SK-N-SH (cell line): Measurements from ENCODE around the gene SLC35A2. TPM values are rescaled to one million over a fixed set of nuclear protein-coding genes. Genes with fewer than 3 reads are reported as not detected.

Experiments used
- CTCF ChIA-PET: fragments of 300-600, 350-600 bp; formaldehyde crosslinking; extraction: SDS; loops from one replicate; lab custom pipeline; 2021; lab: Yijun Ruan, JAX
- POLR2A ChIA-PET: fragments of 350-600 bp; sonication (Branson Sonifier 250); formaldehyde crosslinking; extraction: SDS; loops from one replicate; lab custom pipeline; 2020; ENCODE audit warnings: antibody characterized with exemption, inconsistent platforms; lab: Yijun Ruan, JAX
- DNase-seq: peaks from one replicate; pipeline ENCODE4 v3.0.0; 2012
- H2AFZ ChIP-seq: fragments of 200-600 bp; sonication (generic); 2 replicates; pipeline ENCODE4 v1.8.1; 2016; ENCODE audit warnings: antibody characterized with exemption, mild to moderate bottlenecking, low read depth
- H3F3A ChIP-seq: fragments of 200-600 bp; sonication (generic); replicated peaks from 2 replicates; pipeline ENCODE3; 2016; ENCODE audit warnings: antibody characterized with exemption, mild to moderate bottlenecking; ENCODE audit not compliant: insufficient read depth
- H3K27ac ChIP-seq, 2 experiments: fragments of 200-500 bp in 1 of 2; fragments of 200-600 bp in 1 of 2; sonication (Bioruptor generic) in 1 of 2; sonication (generic), shearing (Covaris generic) in 1 of 2; 2 replicates each; pipeline versions ENCODE4 v1.5.1 to v1.6.1; 2014 to 2016; ENCODE audit warnings: low read depth in 2 of 2, inconsistent platforms in 1 of 2, low read length in 1 of 2, mild to moderate bottlenecking in 1 of 2, mixed read lengths in 1 of 2
- H3K27me3 ChIP-seq: fragments of 200-600 bp; sonication (generic), shearing (Covaris generic); 2 replicates; pipeline ENCODE4 v1.6.1; 2016; ENCODE audit warnings: mixed run types; ENCODE audit not compliant: insufficient read depth
- H3K36me3 ChIP-seq, 2 experiments: fragments of 200-500 bp in 1 of 2; fragments of 200-600 bp in 1 of 2; sonication (Bioruptor generic) in 1 of 2; sonication (generic) in 1 of 2; replicated peaks in 1 of 2; 2 replicates each; pipeline versions ENCODE3 to v1.5.1; 2014 to 2016; ENCODE audit warnings: low read length in 1 of 2, mild to moderate bottlenecking in 1 of 2; ENCODE audit not compliant: insufficient read depth in 2 of 2, control insufficient read depth in 1 of 2
- H3K4me1 ChIP-seq, 2 experiments: fragments of 200-500 bp in 1 of 2; fragments of 200-600 bp in 1 of 2; sonication (Bioruptor generic) in 1 of 2; sonication (generic), shearing (Covaris generic) in 1 of 2; 2 replicates each; pipeline versions ENCODE4 v1.5.1 to v1.6.1; 2014 to 2016; ENCODE audit warnings: low read depth in 1 of 2, low read length in 1 of 2, mixed run types in 1 of 2; ENCODE audit not compliant: insufficient read depth in 2 of 2, control insufficient read depth in 1 of 2
- H3K4me2 ChIP-seq: fragments of 200-600 bp; sonication (generic), shearing (Covaris generic); 2 replicates; pipeline ENCODE4 v1.6.1; 2017; ENCODE audit warnings: mixed run types
- H3K4me3 ChIP-seq, 2 experiments: fragments of 200-500 bp in 1 of 2; fragments of 200-600 bp in 1 of 2; sonication (Bioruptor generic) in 1 of 2; sonication (generic), shearing (Covaris generic) in 1 of 2; 2 replicates each; pipeline versions ENCODE4 v1.5.1 to v1.8.1; 2014 to 2016; ENCODE audit warnings: low read depth in 2 of 2, inconsistent platforms in 1 of 2, low read length in 1 of 2, mild to moderate bottlenecking in 1 of 2, mixed read lengths in 1 of 2, moderate library complexity in 1 of 2
- H3K79me2 ChIP-seq: fragments of 200-600 bp; sonication (generic); 2 replicates; pipeline ENCODE4 v1.8.1; 2017; ENCODE audit warnings: mild to moderate bottlenecking; ENCODE audit not compliant: insufficient read depth
- H3K9ac ChIP-seq: fragments of 200-600 bp; sonication (generic); 2 replicates; pipeline ENCODE4 v1.6.1; 2017; ENCODE audit warnings: mixed run types
- H3K9me2 ChIP-seq: fragments of 200-600 bp; sonication (generic); 2 replicates; pipeline ENCODE4 v1.6.1; 2017; ENCODE audit warnings: mixed run types
- H3K9me3 ChIP-seq: fragments of 200-600 bp; sonication (generic); 2 replicates; pipeline ENCODE4 v1.6.1; 2017; ENCODE audit warnings: mixed run types, mild to moderate bottlenecking, moderate library complexity
- H4K20me1 ChIP-seq: fragments of 200-600 bp; sonication (generic); 2 replicates; pipeline ENCODE4 v1.6.1; 2017; ENCODE audit warnings: mild to moderate bottlenecking, mixed run types; ENCODE audit not compliant: insufficient read depth
- ELF1 ChIP-seq: IDR thresholded peaks from 2 replicates; pipeline ENCODE4 v1.4.0; 2012
- EP300 ChIP-seq, 2 experiments: IDR thresholded peaks; 2 replicates each; pipeline versions ENCODE4 v1.4.0 to v1.6.1; 2012; ENCODE audit warnings: borderline replicate concordance in 1 of 2, low read depth in 1 of 2, low read length in 1 of 2
- FOSL2 ChIP-seq: IDR thresholded peaks from 2 replicates; pipeline ENCODE4 v1.4.0; 2012; ENCODE audit warnings: low read depth, mild to moderate bottlenecking, moderate library complexity, borderline replicate concordance
- FOXM1 ChIP-seq: IDR thresholded peaks from 2 replicates; pipeline ENCODE4 v1.4.0; 2012; ENCODE audit warnings: low read depth, mild to moderate bottlenecking
- GATA2 ChIP-seq: sonication (generic); formaldehyde crosslinking; IDR thresholded peaks from 2 replicates; pipeline ENCODE4 v1.5.0; 2020; ENCODE audit warnings: mild to moderate bottlenecking, missing genetic modification reagents
- JUND ChIP-seq: IDR thresholded peaks from 2 replicates; pipeline ENCODE4 v1.4.0; 2012
- MXI1 ChIP-seq: IDR thresholded peaks from 2 replicates; pipeline ENCODE4 v1.6.1; 2012; ENCODE audit warnings: mild to moderate bottlenecking, low read depth, low read length, improper control_type of control experiment
- NFIC ChIP-seq: IDR thresholded peaks from 2 replicates; pipeline ENCODE4 v1.4.0; 2012; ENCODE audit warnings: borderline replicate concordance
- NRF1 ChIP-seq: IDR thresholded peaks from 2 replicates; pipeline ENCODE4 v1.6.1; 2012; ENCODE audit warnings: low read depth, mild to moderate bottlenecking, low read length
- POLR2AphosphoS5 ChIP-seq: IDR thresholded peaks from 2 replicates; pipeline ENCODE4 v1.6.1; 2012; ENCODE audit warnings: low read depth, low read length
- RAD21 ChIP-seq: IDR thresholded peaks from 2 replicates; pipeline ENCODE4 v1.6.1; 2012; ENCODE audit warnings: mild to moderate bottlenecking, low read length
- RCOR1 ChIP-seq: fragments of 150-350 bp; IDR thresholded peaks from 2 replicates; pipeline ENCODE4 v1.6.1; 2017; ENCODE audit warnings: antibody characterized with exemption, low read length
- RFX5 ChIP-seq: IDR thresholded peaks from 2 replicates; pipeline ENCODE4 v1.6.1; 2012; ENCODE audit warnings: mild to moderate bottlenecking, improper control_type of control experiment, low read length
- RXRA ChIP-seq: IDR thresholded peaks from 2 replicates; pipeline ENCODE4 v1.4.0; 2012; ENCODE audit warnings: low read depth, mild to moderate bottlenecking, borderline replicate concordance
- TAF1 ChIP-seq: IDR thresholded peaks from 2 replicates; pipeline ENCODE4 v1.6.1; 2012; ENCODE audit warnings: low read depth, mild to moderate bottlenecking, low read length, moderate library complexity, borderline replicate concordance
- WGBS: methylation state at CpG from one replicate; pipeline ENCODE4 v1.1.6; 2017; ENCODE audit warnings: low lambda C conversion rate; 5-methylcytosine and 5-hydroxymethylcytosine counted together
- polyA plus RNA-seq, 3 experiments: library from polyadenylated mRNA; depleted of rRNA; stranded (reverse); fragments of >200 nt; gene quantifications; 2 replicates each; pipeline ENCODE4 v1.2.3, GENCODE V29; 2012
- TF ChIP-seq, protein P1 (sequence below): IDR thresholded peaks from 2 replicates; pipeline ENCODE4 v1.4.0; 2012; ENCODE audit warnings: low read depth, borderline replicate concordance
- TF ChIP-seq, protein P2 (sequence below): fragments of 150-350 bp; IDR thresholded peaks from 2 replicates; pipeline ENCODE4 v1.6.1; 2017; ENCODE audit warnings: antibody characterized with exemption, low read length, low read depth, borderline replicate concordance

The SLC35A2 gene
- polyA plus RNA-seq, 1 of the 3 experiments (the other 2 are of a cell fraction) = 71.3 TPM

DNA sequence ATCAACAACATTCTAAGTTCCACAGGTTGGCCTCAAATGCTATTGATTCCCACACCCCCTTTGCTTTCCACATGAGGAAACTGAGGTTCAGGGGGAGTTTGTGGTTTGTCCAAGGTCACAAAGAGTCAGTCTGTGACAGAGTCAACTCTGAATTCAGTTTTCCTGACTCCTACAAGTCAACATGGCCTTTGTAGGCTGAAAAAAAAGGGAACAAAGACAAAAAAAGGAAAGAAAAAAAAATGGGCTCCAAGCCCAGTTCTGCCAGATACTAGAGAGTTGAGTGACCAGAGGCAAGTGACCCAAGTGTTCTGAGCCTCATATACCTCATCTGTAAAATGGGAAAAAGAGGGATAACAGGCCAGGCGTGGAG, 23.8 kb upstream of the SLC35A2 start:
- peaks cover 41% of the 10 kb centered on the region for H4K20me1 ChIP-seq
- H3F3A ChIP-seq = no peaks in the 10 kb centered on the region
- H3K4me2 ChIP-seq = no peak overlapping the region
- CTCF ChIA-PET = no interaction called here
- no peaks in the 10 kb centered on the region for H3K9me2 ChIP-seq
- no peak for DNase-seq
- H3K4me3 ChIP-seq = no peak overlapping the region
- no peaks in the 10 kb centered on the region for H3K4me1 ChIP-seq
- POLR2A ChIA-PET = no interaction called here
- no peaks in the 10 kb centered on the region for H3K27me3 ChIP-seq
- WGBS = 100% methylated on average over 1 of the region's 1 CpG
- no peak overlapping the region for H3K9ac ChIP-seq
- peaks cover 30% of the 10 kb centered on the region; the same call in 1 of the 2 replicates for H3K79me2 ChIP-seq
- H3K9me3 ChIP-seq = no peaks in the 10 kb centered on the region
- TF ChIP-seq FOXM1 (no peak), RCOR1 (no peak), FOSL2 (no peak), EP300 (IDR thresholded peaks at IDR 0.05; ENCODE audit: borderline replicate concordance in 1 of 2, low read depth in 1 of 2, low read length in 1 of 2) (no peak), TAF1 (no peak), POLR2AphosphoS5 (no peak), ELF1 (no peak), RAD21 (no peak), RXRA (no peak), GATA2 (CRISPR knock-in tag) (no peak), RFX5 (no peak), NFIC (no peak), JUND (no peak), MXI1 (no peak), NRF1 (no peak)
- TF ChIP-seq, protein P1, sequence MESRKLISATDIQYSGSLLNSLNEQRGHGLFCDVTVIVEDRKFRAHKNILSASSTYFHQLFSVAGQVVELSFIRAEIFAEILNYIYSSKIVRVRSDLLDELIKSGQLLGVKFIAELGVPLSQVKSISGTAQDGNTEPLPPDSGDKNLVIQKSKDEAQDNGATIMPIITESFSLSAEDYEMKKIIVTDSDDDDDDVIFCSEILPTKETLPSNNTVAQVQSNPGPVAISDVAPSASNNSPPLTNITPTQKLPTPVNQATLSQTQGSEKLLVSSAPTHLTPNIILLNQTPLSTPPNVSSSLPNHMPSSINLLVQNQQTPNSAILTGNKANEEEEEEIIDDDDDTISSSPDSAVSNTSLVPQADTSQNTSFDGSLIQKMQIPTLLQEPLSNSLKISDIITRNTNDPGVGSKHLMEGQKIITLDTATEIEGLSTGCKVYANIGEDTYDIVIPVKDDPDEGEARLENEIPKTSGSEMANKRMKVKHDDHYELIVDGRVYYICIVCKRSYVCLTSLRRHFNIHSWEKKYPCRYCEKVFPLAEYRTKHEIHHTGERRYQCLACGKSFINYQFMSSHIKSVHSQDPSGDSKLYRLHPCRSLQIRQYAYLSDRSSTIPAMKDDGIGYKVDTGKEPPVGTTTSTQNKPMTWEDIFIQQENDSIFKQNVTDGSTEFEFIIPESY = no peak
- TF ChIP-seq, protein P2, sequence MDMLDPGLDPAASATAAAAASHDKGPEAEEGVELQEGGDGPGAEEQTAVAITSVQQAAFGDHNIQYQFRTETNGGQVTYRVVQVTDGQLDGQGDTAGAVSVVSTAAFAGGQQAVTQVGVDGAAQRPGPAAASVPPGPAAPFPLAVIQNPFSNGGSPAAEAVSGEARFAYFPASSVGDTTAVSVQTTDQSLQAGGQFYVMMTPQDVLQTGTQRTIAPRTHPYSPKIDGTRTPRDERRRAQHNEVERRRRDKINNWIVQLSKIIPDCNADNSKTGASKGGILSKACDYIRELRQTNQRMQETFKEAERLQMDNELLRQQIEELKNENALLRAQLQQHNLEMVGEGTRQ = no peak
- no peak overlapping the region for H2AFZ ChIP-seq
- H3K36me3 ChIP-seq = peaks cover 29 to 38% of the 10 kb centered on the region in 2 experiments
- no peak overlapping the region for H3K27ac ChIP-seq
